Panc1 (cell line): Measurements from ENCODE around the gene MRPS22. TPM values are rescaled to one million over a fixed set of nuclear protein-coding genes. Genes with fewer than 3 reads are reported as not detected.

ENCODE experiments used
- ATAC-seq: fragments of 200-7000 bp; cut with Tn5 transposase; 2 replicates; pipeline ENCODE4 v1.9.1; 2020; ENCODE audit warnings: mild to moderate bottlenecking, moderate library complexity
- BruUV-seq: library from RNA; stranded (reverse); fragments of 400-500 nt; replicated peaks from 2 replicates; lab custom pipeline; 2021; lab: Mats Ljungman, UMichigan
- CTCF ChIA-PET: fragments of 300-600 bp; sonication (Branson Sonifier 250); formaldehyde crosslinking; loops from one replicate; lab custom pipeline; 2022; ENCODE audit warnings: antibody characterized with exemption; lab: Charles Lee
- POLR2A ChIA-PET: fragments of 300-600 bp; sonication (Branson Sonifier 250); formaldehyde crosslinking; loops from one replicate; lab custom pipeline; 2022; ENCODE audit warnings: antibody characterized with exemption; lab: Charles Lee
- DNase-seq: peaks from one replicate; pipeline ENCODE4 v3.0.0-alpha.2; 2010; ENCODE audit warnings: low read depth, low spot score
- H3K27ac ChIP-seq: 2 replicates; pipeline ENCODE4 v1.5.1; 2011; ENCODE audit warnings: mild to moderate bottlenecking, low read length, inconsistent platforms
- H3K27me3 ChIP-seq: fragments of 200-500 bp; sonication (Bioruptor generic); 2 replicates; pipeline ENCODE4 v1.6.0; 2014; ENCODE audit warnings: low read length, inconsistent platforms; ENCODE audit not compliant: control insufficient read depth, insufficient read depth
- H3K36me3 ChIP-seq: fragments of 200-500 bp; sonication (Bioruptor generic); 2 replicates; pipeline ENCODE4 v1.5.1; 2014; ENCODE audit warnings: inconsistent platforms, mild to moderate bottlenecking, low read length, moderate library complexity; ENCODE audit not compliant: control insufficient read depth, insufficient read depth
- H3K4me1 ChIP-seq: 2 replicates; pipeline ENCODE4 v1.5.1; 2011; ENCODE audit warnings: inconsistent platforms, mild to moderate bottlenecking, low read length, moderate library complexity; ENCODE audit not compliant: control insufficient read depth, insufficient read depth
- H3K4me3 ChIP-seq, 2 experiments: 2 replicates each; pipeline ENCODE4 v1.5.1; 2011 to 2012; ENCODE audit warnings: low read depth in 2 of 2, low read length in 2 of 2, mild to moderate bottlenecking in 2 of 2, inconsistent platforms in 1 of 2, moderate library complexity in 1 of 2
- H3K9me3 ChIP-seq: fragments of 200-500 bp; sonication (Bioruptor generic); 2 replicates; pipeline ENCODE4 v1.5.1; 2014; ENCODE audit warnings: low read depth, mild to moderate bottlenecking, inconsistent platforms, low read length, moderate library complexity; ENCODE audit not compliant: control insufficient read depth, insufficient read depth
- POLR2AphosphoS5 ChIP-seq: IDR thresholded peaks from 2 replicates; pipeline ENCODE4 v1.6.1; 2012; ENCODE audit warnings: mild to moderate bottlenecking, low read depth, low read length, moderate library complexity
- SIN3A ChIP-seq: IDR thresholded peaks from 2 replicates; pipeline ENCODE4 v1.6.1; 2012; ENCODE audit warnings: low read depth, mild to moderate bottlenecking, low read length, moderate library complexity, borderline replicate concordance; ENCODE audit not compliant: insufficient read depth
- TCF7L2 ChIP-seq: IDR thresholded peaks from 2 replicates; pipeline ENCODE4 v1.6.1; 2011; ENCODE audit warnings: mild to moderate bottlenecking, low read depth, low read length, inconsistent platforms
- in situ Hi-C: cut with HindIII; loops from 2 replicates; pipeline ENCODE4 v1.10.0; 2016; ENCODE audit warnings: low sequenced_read_pairs, low pct_unique_long_range_greater_than_20kb
- intact Hi-C: fragments of 100-400 bp; cut with micrococcal nuclease; formaldehyde crosslinking; loops from one replicate; pipeline ENCODE4 v1.10.0; 2022; ENCODE audit not compliant: unreplicated experiment
- total RNA-seq: library from RNA; stranded (reverse); gene quantifications from one replicate; pipeline ENCODE4 v1.2.1, GENCODE V29; 2021; ENCODE audit not compliant: unreplicated experiment
- TF ChIP-seq, protein P1 (sequence below), 2 experiments: IDR thresholded peaks; 2 replicates each; pipeline ENCODE4 v1.6.1; 2011 to 2012; ENCODE audit warnings: low read depth in 2 of 2, control low read depth in 1 of 2, low read length in 1 of 2, mild to moderate bottlenecking in 1 of 2, moderate library complexity in 1 of 2; ENCODE audit not compliant: insufficient read depth in 1 of 2
- TF ChIP-seq, protein P2 (sequence below): fragments of 450-650 bp; IDR thresholded peaks from 2 replicates; pipeline ENCODE4 v1.5.1; 2017; ENCODE audit warnings: mild to moderate bottlenecking

MRPS22 gene
- total RNA-seq, 1 experiment from 2014 or later, result 61.9 TPM

- peaks cover 44% of the 10 kb centered on the region for H3K4me1 ChIP-seq
- ChIA-PET POLR2A (no interaction called here), CTCF (no interaction called here)
- no peaks in the 10 kb centered on the region for H3K9me3 ChIP-seq
- in situ Hi-C loops (no loop called here), intact Hi-C loops (no loop called here)
- no peaks in the 10 kb centered on the region for H3K27me3 ChIP-seq
- H3K4me3 ChIP-seq, result no peak overlapping the region
- TF ChIP-seq, protein P1, sequence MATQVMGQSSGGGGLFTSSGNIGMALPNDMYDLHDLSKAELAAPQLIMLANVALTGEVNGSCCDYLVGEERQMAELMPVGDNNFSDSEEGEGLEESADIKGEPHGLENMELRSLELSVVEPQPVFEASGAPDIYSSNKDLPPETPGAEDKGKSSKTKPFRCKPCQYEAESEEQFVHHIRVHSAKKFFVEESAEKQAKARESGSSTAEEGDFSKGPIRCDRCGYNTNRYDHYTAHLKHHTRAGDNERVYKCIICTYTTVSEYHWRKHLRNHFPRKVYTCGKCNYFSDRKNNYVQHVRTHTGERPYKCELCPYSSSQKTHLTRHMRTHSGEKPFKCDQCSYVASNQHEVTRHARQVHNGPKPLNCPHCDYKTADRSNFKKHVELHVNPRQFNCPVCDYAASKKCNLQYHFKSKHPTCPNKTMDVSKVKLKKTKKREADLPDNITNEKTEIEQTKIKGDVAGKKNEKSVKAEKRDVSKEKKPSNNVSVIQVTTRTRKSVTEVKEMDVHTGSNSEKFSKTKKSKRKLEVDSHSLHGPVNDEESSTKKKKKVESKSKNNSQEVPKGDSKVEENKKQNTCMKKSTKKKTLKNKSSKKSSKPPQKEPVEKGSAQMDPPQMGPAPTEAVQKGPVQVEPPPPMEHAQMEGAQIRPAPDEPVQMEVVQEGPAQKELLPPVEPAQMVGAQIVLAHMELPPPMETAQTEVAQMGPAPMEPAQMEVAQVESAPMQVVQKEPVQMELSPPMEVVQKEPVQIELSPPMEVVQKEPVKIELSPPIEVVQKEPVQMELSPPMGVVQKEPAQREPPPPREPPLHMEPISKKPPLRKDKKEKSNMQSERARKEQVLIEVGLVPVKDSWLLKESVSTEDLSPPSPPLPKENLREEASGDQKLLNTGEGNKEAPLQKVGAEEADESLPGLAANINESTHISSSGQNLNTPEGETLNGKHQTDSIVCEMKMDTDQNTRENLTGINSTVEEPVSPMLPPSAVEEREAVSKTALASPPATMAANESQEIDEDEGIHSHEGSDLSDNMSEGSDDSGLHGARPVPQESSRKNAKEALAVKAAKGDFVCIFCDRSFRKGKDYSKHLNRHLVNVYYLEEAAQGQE (IDR thresholded peaks at IDR 0.05; ENCODE audit: insufficient read depth in 1 of 2, low read depth in 2 of 2, low read length in 1 of 2), result no peak
- no peak for TF ChIP-seq SIN3A
- no peak for TF ChIP-seq TCF7L2
- TF ChIP-seq POLR2AphosphoS5, result no peak
- TF ChIP-seq, protein P2, sequence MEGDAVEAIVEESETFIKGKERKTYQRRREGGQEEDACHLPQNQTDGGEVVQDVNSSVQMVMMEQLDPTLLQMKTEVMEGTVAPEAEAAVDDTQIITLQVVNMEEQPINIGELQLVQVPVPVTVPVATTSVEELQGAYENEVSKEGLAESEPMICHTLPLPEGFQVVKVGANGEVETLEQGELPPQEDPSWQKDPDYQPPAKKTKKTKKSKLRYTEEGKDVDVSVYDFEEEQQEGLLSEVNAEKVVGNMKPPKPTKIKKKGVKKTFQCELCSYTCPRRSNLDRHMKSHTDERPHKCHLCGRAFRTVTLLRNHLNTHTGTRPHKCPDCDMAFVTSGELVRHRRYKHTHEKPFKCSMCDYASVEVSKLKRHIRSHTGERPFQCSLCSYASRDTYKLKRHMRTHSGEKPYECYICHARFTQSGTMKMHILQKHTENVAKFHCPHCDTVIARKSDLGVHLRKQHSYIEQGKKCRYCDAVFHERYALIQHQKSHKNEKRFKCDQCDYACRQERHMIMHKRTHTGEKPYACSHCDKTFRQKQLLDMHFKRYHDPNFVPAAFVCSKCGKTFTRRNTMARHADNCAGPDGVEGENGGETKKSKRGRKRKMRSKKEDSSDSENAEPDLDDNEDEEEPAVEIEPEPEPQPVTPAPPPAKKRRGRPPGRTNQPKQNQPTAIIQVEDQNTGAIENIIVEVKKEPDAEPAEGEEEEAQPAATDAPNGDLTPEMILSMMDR, result no peak
- no peak for ATAC-seq
- no TSS peak for BruUV-seq
- DNase-seq, result no peak
- peak overlapping the region; percentile 81 for H3K27ac ChIP-seq
- H3K36me3 ChIP-seq, result no peaks in the 10 kb centered on the region
Observed at GRCh38 chr3:139308560-139308959, 35.3 kb upstream of the MRPS22 start.

- ChIA-PET CTCF (no interaction called here), POLR2A (no interaction called here)
- no peak for ATAC-seq
- Histone ChIP-seq H3K4me3 (no peak overlapping the region), H3K4me1 (peaks cover 43% of the 10 kb centered on the region), H3K27ac (peak overlapping the region; percentile 81), H3K27me3 (no peaks in the 10 kb centered on the region), H3K36me3 (no peaks in the 10 kb centered on the region), H3K9me3 (no peaks in the 10 kb centered on the region)
- in situ Hi-C loops (no loop called here), intact Hi-C loops (no loop called here)
- no TSS peak for BruUV-seq
- TF ChIP-seq, protein P2, result no peak
- no peak for TF ChIP-seq POLR2AphosphoS5
- TF ChIP-seq, protein P1 (IDR thresholded peaks at IDR 0.05; ENCODE audit: insufficient read depth in 1 of 2, low read depth in 2 of 2, low read length in 1 of 2), result no peak
- TF ChIP-seq TCF7L2, result no peak
- no peak for TF ChIP-seq SIN3A
- no peak for DNase-seq
Observed at GRCh38 chr3:139309061-139309591, 34.7 kb upstream of the MRPS22 start.
